Ramos (cell line): ENCODE results near the gene ZNF608.

Experiments used
- in situ Hi-C: fragments of 300-500 bp; cut with MboI; formaldehyde crosslinking; loops from one replicate; pipeline ENCODE4 v1.14.3; 2022; ENCODE audit warnings: low sequenced_read_pairs; ENCODE audit not compliant: unreplicated experiment

Gene ZNF608

GRCh38 chr5:124725040-124725434, 21.4 kb downstream of the ZNF608 start:
- in situ Hi-C loops, result no loop called here

- in situ Hi-C loops, result no loop called here
Measured at GRCh38 chr5:124724357-124725039, 21.9 kb downstream of the ZNF608 start.

- in situ Hi-C loops, result no loop called here
Measured at GRCh38 chr5:124721229-124721735, 25.2 kb downstream of the ZNF608 start.

- in situ Hi-C loops, result no loop called here
Measured at GRCh38 chr5:124720593-124720992, 25.8 kb downstream of the ZNF608 start.

- in situ Hi-C loops, result no loop called here
Measured at GRCh38 chr5:124719113-124719967, 27.1 kb downstream of the ZNF608 start.

- in situ Hi-C loops, result no loop called here
Measured at GRCh38 chr5:124718380-124718789, 28.1 kb downstream of the ZNF608 start.

GRCh38 chr5:124716169-124716568, 30.3 kb downstream of the ZNF608 start:
- in situ Hi-C loops, result no loop called here

- in situ Hi-C loops, result no loop called here
Measured at GRCh38 chr5:124714910-124715309, 31.5 kb downstream of the ZNF608 start.

- in situ Hi-C loops, result no loop called here
Measured at GRCh38 chr5:124713595-124713994, 32.8 kb downstream of the ZNF608 start.

- in situ Hi-C loops, result no loop called here
Measured at GRCh38 chr5:124712731-124713305, 33.6 kb downstream of the ZNF608 start.

GRCh38 chr5:124708086-124708485, 38.4 kb downstream of the ZNF608 start:
- in situ Hi-C loops, result no loop called here

GRCh38 chr5:124707520-124707919, 38.9 kb downstream of the ZNF608 start:
- in situ Hi-C loops, result no loop called here

- in situ Hi-C loops, result no loop called here
Measured at GRCh38 chr5:124706729-124707361, 39.6 kb downstream of the ZNF608 start.

- in situ Hi-C loops, result no loop called here
Measured at GRCh38 chr5:124706051-124706450, 40.4 kb downstream of the ZNF608 start.

GRCh38 chr5:124705577-124705976, 40.9 kb downstream of the ZNF608 start:
- in situ Hi-C loops, result no loop called here

GRCh38 chr5:124704594-124705284, 41.7 kb downstream of the ZNF608 start:
- in situ Hi-C loops, result no loop called here

GRCh38 chr5:124703995-124704394, 42.4 kb downstream of the ZNF608 start:
- in situ Hi-C loops, result no loop called here

- in situ Hi-C loops, result no loop called here
Measured at GRCh38 chr5:124702525-124702924, 43.9 kb downstream of the ZNF608 start.

- in situ Hi-C loops, result no loop called here
Measured at GRCh38 chr5:124701873-124702425, 44.5 kb downstream of the ZNF608 start.

GRCh38 chr5:124701016-124701415, 45.4 kb downstream of the ZNF608 start:
- in situ Hi-C loops, result no loop called here
